ENCODE results near the gene INO80B. TPM values are rescaled to one million over a fixed set of nuclear protein-coding genes. Genes with fewer than 3 reads are reported as not detected.

Gene INO80B
- total and polyA plus RNA-seq, 9 of the 15 experiments (the other 6 are each of a cell fraction or from before 2014, with no cell fraction given): 0.41 to 22.6 (median 9.0) TPM

DNA sequence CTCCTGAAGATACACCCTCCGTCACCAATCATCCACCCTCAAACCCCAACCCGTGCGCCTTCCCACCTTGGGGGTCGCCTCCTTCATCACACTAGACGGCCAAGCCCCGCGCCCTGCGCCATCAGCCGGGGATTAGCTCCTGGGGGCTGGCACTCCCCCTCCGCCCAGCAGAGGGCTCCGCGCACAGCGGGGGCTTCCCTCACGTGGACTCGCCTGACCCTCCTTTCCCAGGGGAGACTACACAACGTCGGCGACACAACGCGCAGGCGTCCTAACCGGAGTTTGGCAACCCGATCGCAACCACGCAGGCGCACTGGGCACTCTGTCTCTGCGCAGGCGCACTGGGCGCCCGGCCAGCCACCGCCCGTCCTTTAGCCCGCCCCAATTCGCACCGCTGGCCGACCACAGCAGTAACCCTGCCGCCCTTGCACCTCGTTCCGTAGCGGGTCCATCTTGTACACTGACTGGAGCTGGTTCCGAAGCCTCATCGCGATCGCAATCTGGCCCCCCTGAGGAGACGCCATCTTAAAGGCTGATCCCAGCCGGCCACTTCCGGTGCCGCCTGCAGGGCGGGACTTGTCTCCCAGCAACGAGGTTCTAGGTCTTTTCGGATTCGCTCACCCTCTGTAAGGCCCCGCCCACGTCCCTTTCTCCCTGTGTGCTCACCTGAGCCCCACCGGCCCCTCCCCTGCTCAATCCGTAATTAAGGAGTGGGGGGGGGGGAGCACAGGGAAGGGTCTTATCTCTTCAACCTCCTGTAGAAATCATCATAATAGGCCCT is 52.4 kb downstream of the INO80B start, which contains the start of gene PCGF1 (continued):
- TF ChIP-seq RNF219 (CRISPR knock-in tag; IDR thresholded peaks at IDR 0.05): no peak
- no peak for TF ChIP-seq KLF16 (IDR thresholded peaks at IDR 0.05)
- TF ChIP-seq, protein P1, sequence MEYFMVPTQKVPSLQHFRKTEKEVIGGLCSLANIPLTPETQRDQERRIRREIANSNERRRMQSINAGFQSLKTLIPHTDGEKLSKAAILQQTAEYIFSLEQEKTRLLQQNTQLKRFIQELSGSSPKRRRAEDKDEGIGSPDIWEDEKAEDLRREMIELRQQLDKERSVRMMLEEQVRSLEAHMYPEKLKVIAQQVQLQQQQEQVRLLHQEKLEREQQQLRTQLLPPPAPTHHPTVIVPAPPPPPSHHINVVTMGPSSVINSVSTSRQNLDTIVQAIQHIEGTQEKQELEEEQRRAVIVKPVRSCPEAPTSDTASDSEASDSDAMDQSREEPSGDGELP (CRISPR knock-in tag; IDR thresholded peaks at IDR 0.05; ENCODE audit: borderline replicate concordance): peak; percentile 65; the same call in 1 of the 2 replicates
- TF ChIP-seq KLF6 (CRISPR knock-in tag; IDR thresholded peaks at IDR 0.05; ENCODE audit: borderline replicate concordance): 0 out of 2 replicates have a peak, but pooled peaks have one; percentile 2
- no peak for TF ChIP-seq ZNF449 (CRISPR knock-in tag; IDR thresholded peaks at IDR 0.05)
- TF ChIP-seq ZBTB8A (IDR thresholded peaks at IDR 0.05; ENCODE audit: partially characterized antibody): no peak
- TF ChIP-seq SIN3B (IDR thresholded peaks at IDR 0.05; ENCODE audit: low read depth): peak; percentile 54; the same call in 1 of the 2 replicates
- peak; percentile 82 for TF ChIP-seq BMI1 (IDR thresholded peaks at IDR 0.05; ENCODE audit: low read length)
- 0 out of 2 replicates have a peak, but pooled peaks have one; percentile 4 for TF ChIP-seq HIVEP1 (CRISPR knock-in tag; IDR thresholded peaks at IDR 0.05)
- TF ChIP-seq GATA2 (CRISPR knock-in tag; IDR thresholded peaks at IDR 0.05): peak; percentile 96
- TF ChIP-seq, protein P2, sequence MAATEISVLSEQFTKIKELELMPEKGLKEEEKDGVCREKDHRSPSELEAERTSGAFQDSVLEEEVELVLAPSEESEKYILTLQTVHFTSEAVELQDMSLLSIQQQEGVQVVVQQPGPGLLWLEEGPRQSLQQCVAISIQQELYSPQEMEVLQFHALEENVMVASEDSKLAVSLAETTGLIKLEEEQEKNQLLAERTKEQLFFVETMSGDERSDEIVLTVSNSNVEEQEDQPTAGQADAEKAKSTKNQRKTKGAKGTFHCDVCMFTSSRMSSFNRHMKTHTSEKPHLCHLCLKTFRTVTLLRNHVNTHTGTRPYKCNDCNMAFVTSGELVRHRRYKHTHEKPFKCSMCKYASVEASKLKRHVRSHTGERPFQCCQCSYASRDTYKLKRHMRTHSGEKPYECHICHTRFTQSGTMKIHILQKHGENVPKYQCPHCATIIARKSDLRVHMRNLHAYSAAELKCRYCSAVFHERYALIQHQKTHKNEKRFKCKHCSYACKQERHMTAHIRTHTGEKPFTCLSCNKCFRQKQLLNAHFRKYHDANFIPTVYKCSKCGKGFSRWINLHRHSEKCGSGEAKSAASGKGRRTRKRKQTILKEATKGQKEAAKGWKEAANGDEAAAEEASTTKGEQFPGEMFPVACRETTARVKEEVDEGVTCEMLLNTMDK (IDR thresholded peaks at IDR 0.05; ENCODE audit: borderline replicate concordance, insufficient read depth, low read depth, low read length, poor library complexity, severe bottlenecking): peak; percentile 88
- no peak for TF ChIP-seq MYNN (IDR thresholded peaks at IDR 0.05)
- no peak for TF ChIP-seq MYNN (CRISPR knock-in tag; IDR thresholded peaks at IDR 0.05)
- TF ChIP-seq, protein P3, sequence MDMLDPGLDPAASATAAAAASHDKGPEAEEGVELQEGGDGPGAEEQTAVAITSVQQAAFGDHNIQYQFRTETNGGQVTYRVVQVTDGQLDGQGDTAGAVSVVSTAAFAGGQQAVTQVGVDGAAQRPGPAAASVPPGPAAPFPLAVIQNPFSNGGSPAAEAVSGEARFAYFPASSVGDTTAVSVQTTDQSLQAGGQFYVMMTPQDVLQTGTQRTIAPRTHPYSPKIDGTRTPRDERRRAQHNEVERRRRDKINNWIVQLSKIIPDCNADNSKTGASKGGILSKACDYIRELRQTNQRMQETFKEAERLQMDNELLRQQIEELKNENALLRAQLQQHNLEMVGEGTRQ (CRISPR knock-in tag; IDR thresholded peaks at IDR 0.05): peak; percentile 84
- TF ChIP-seq ZBTB7A (IDR thresholded peaks at IDR 0.05; ENCODE audit: borderline replicate concordance, control insufficient read depth, low read depth, low read length): peak; percentile 92
- peak; percentile 30; the same call in 1 of the 2 replicates for TF ChIP-seq ZNF695 (CRISPR knock-in tag; IDR thresholded peaks at IDR 0.05)
- TF ChIP-seq NCOR1 (IDR thresholded peaks at IDR 0.05): peak; percentile 34; the same call in 1 of the 2 replicates
- 0 out of 4 replicates have a peak, but pooled peaks of 1 of the 2 experiments have one; percentile 68 for TF ChIP-seq KDM4B (IDR thresholded peaks at IDR 0.05; ENCODE audit: borderline replicate concordance in 2 of 2, low read depth in 1 of 2)
- peak; percentile 45 for TF ChIP-seq JUND (IDR thresholded peaks at IDR 0.05; ENCODE audit: borderline replicate concordance, low read depth, low read length)
- no peak for TF ChIP-seq JUND (tag; IDR thresholded peaks at IDR 0.05; ENCODE audit: borderline replicate concordance, low read depth, low read length)

Data from K562 (cell line).